HEK293 (cell line): ENCODE measurements around the gene MROH2B.

ENCODE experiments used
- CTCF ChIA-PET: fragments of 350-600 bp; formaldehyde crosslinking; extraction: SDS; loops from one replicate; lab custom pipeline; 2021; ENCODE audit warnings: antibody characterized with exemption; lab: Yijun Ruan, JAX
- POLR2A ChIA-PET: fragments of 300-600 bp; formaldehyde crosslinking; extraction: SDS; loops from one replicate; lab custom pipeline; 2020; ENCODE audit warnings: antibody characterized with exemption, inconsistent platforms; lab: Yijun Ruan, JAX
- H3K27ac ChIP-seq: fragments of 200-500 bp; sonication (Bioruptor generic); 2 replicates; pipeline ENCODE4 v1.5.1; 2014; ENCODE audit warnings: low read depth, low read length, control low read depth, inconsistent platforms; ENCODE audit errors: extremely low read depth
- H3K36me3 ChIP-seq, 2 experiments: fragments of 200-500 bp in 1 of 2; sonication (Bioruptor generic) in 1 of 2; 1 replicate in 1 of 2; 2 replicates in 1 of 2; pipeline ENCODE4 v1.5.1; 2014 to 2017; ENCODE audit warnings: inconsistent platforms in 2 of 2, low read length in 2 of 2; ENCODE audit not compliant: control insufficient read depth in 2 of 2, insufficient read depth in 1 of 2
- H3K4me1 ChIP-seq: fragments of 200-500 bp; sonication (Bioruptor generic); 2 replicates; pipeline ENCODE4 v1.5.1; 2014; ENCODE audit warnings: mild to moderate bottlenecking, low read length, inconsistent platforms; ENCODE audit not compliant: control insufficient read depth, insufficient read depth
- H3K4me3 ChIP-seq: 2 replicates; pipeline ENCODE4 v1.5.1; 2011; ENCODE audit warnings: low read depth, mild to moderate bottlenecking, control low read depth, low read length, moderate library complexity
- H3K9me3 ChIP-seq: fragments of 200-500 bp; sonication (Bioruptor generic); 2 replicates; pipeline ENCODE4 v1.5.1; 2014; ENCODE audit warnings: low read depth, low read length, inconsistent platforms; ENCODE audit not compliant: control insufficient read depth, insufficient read depth
- GLI2 ChIP-seq: fragments of 450-650 bp; formaldehyde crosslinking; IDR thresholded peaks from 2 replicates; pipeline ENCODE4; 2017; ENCODE audit warnings: missing biosample characterization, missing genetic modification characterization, low read depth, borderline replicate concordance
- GLI4 ChIP-seq: fragments of 450-650 bp; formaldehyde crosslinking; IDR thresholded peaks from 2 replicates; pipeline ENCODE4 v1.5.1; 2016; ENCODE audit warnings: missing biosample characterization, missing genetic modification characterization
- MEIS1 ChIP-seq: sonication (generic); formaldehyde crosslinking; IDR thresholded peaks from 2 replicates; pipeline ENCODE4 v1.8.1; 2022; ENCODE audit warnings: missing genetic modification reagents, mild to moderate bottlenecking, borderline replicate concordance
- PRDM1 ChIP-seq: fragments of 450-650 bp; formaldehyde crosslinking; IDR thresholded peaks from 2 replicates; pipeline ENCODE4; 2016; ENCODE audit warnings: missing biosample characterization, missing genetic modification characterization
- SP2 ChIP-seq: fragments of 450-650 bp; formaldehyde crosslinking; IDR thresholded peaks from 2 replicates; pipeline ENCODE4 v1.5.1; 2016; ENCODE audit warnings: missing biosample characterization, missing genetic modification characterization
- SP7 ChIP-seq: fragments of 450-650 bp; formaldehyde crosslinking; IDR thresholded peaks from 2 replicates; pipeline ENCODE4 v1.5.1; 2016; ENCODE audit warnings: missing biosample characterization, missing genetic modification characterization
- ZNF140 ChIP-seq: fragments of 450-650 bp; formaldehyde crosslinking; IDR thresholded peaks from 2 replicates; pipeline ENCODE4 v1.5.1; 2016; ENCODE audit warnings: missing biosample characterization, missing genetic modification characterization
- ZNF16 ChIP-seq: fragments of 450-650 bp; formaldehyde crosslinking; IDR thresholded peaks from 2 replicates; pipeline ENCODE4 v1.5.1; 2016; ENCODE audit warnings: low read depth, missing biosample characterization, missing genetic modification characterization
- ZNF174 ChIP-seq: fragments of 450-650 bp; formaldehyde crosslinking; IDR thresholded peaks from 2 replicates; pipeline ENCODE4 v1.5.0; 2017; ENCODE audit warnings: missing biosample characterization, mild to moderate bottlenecking, missing genetic modification characterization
- ZNF19 ChIP-seq: fragments of 450-650 bp; formaldehyde crosslinking; IDR thresholded peaks from 2 replicates; pipeline ENCODE4; 2016; ENCODE audit warnings: missing biosample characterization, missing genetic modification characterization, low read depth
- ZNF292 ChIP-seq: fragments of 450-650 bp; formaldehyde crosslinking; IDR thresholded peaks from 2 replicates; pipeline ENCODE4 v1.5.1; 2016; ENCODE audit warnings: low read depth, missing biosample characterization, missing genetic modification characterization, borderline replicate concordance
- ZNF324 ChIP-seq: fragments of 450-650 bp; formaldehyde crosslinking; IDR thresholded peaks from 2 replicates; pipeline ENCODE4 v1.5.1; 2016; ENCODE audit warnings: missing biosample characterization, missing genetic modification characterization
- ZNF341 ChIP-seq: fragments of 450-650 bp; formaldehyde crosslinking; IDR thresholded peaks from 2 replicates; pipeline ENCODE4; 2016; ENCODE audit warnings: low read depth, missing biosample characterization, missing genetic modification characterization
- ZNF404 ChIP-seq: fragments of 450-650 bp; formaldehyde crosslinking; IDR thresholded peaks from 2 replicates; pipeline ENCODE4 v1.5.1; 2017; ENCODE audit warnings: missing biosample characterization, missing genetic modification characterization
- ZNF654 ChIP-seq: fragments of 450-650 bp; formaldehyde crosslinking; IDR thresholded peaks from 2 replicates; pipeline ENCODE4 v1.5.1; 2016; ENCODE audit warnings: low read depth, missing biosample characterization, missing genetic modification characterization
- ZNF747 ChIP-seq: fragments of 450-650 bp; formaldehyde crosslinking; IDR thresholded peaks from 2 replicates; pipeline ENCODE4 v1.5.1; 2016; ENCODE audit warnings: missing biosample characterization, missing genetic modification characterization
- ZNF785 ChIP-seq: fragments of 450-650 bp; formaldehyde crosslinking; IDR thresholded peaks from 2 replicates; pipeline ENCODE4 v1.5.1; 2016; ENCODE audit warnings: missing biosample characterization, missing genetic modification characterization
- TF ChIP-seq, protein P1 (sequence below): fragments of 450-650 bp; formaldehyde crosslinking; IDR thresholded peaks from 2 replicates; pipeline ENCODE4 v1.5.1; 2016; ENCODE audit warnings: missing biosample characterization, missing genetic modification characterization
- TF ChIP-seq, protein P2 (sequence below): fragments of 450-650 bp; formaldehyde crosslinking; IDR thresholded peaks from 2 replicates; pipeline ENCODE4 v1.5.1; 2016; ENCODE audit warnings: missing biosample characterization, missing genetic modification characterization
- TF ChIP-seq, protein P3 (sequence below): fragments of 450-650 bp; formaldehyde crosslinking; IDR thresholded peaks from 2 replicates; pipeline ENCODE4 v1.5.1; 2016; ENCODE audit warnings: missing biosample characterization, missing genetic modification characterization
- TF ChIP-seq, protein P4 (sequence below): fragments of 450-650 bp; formaldehyde crosslinking; IDR thresholded peaks from 2 replicates; pipeline ENCODE4; 2016; ENCODE audit warnings: missing biosample characterization, missing genetic modification characterization
- TF ChIP-seq, protein P5 (sequence below): fragments of 450-650 bp; formaldehyde crosslinking; IDR thresholded peaks from 2 replicates; pipeline ENCODE4 v1.5.1; 2016; ENCODE audit warnings: missing biosample characterization, missing genetic modification characterization

The MROH2B gene

DNA sequence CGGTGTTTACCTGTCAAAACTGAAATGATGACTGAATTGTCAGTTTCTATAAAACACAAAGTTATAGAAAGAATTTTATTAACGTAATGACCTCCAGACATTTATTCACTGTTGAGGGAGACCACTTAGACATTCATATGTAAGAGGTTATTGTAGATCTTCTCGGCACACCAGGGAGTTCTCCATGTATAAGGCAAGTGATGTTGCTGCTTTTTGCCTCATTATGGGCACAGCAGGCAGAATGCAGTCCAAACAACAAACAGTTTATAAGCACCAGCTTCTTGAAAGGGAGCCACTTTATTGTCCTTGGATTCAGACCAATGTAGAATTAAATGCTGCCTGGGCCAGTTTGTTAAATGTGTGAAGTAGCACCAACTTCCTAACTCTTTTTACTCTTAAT is 95.1 kb downstream of the MROH2B start:
- CTCF ChIA-PET, result no interaction called here
- no peak overlapping the region for H3K4me3 ChIP-seq
- TF ChIP-seq ZNF140 (tag by site-specific recombination), result no peak
- no peak for TF ChIP-seq GLI4 (tag by site-specific recombination)
- TF ChIP-seq, protein P1, sequence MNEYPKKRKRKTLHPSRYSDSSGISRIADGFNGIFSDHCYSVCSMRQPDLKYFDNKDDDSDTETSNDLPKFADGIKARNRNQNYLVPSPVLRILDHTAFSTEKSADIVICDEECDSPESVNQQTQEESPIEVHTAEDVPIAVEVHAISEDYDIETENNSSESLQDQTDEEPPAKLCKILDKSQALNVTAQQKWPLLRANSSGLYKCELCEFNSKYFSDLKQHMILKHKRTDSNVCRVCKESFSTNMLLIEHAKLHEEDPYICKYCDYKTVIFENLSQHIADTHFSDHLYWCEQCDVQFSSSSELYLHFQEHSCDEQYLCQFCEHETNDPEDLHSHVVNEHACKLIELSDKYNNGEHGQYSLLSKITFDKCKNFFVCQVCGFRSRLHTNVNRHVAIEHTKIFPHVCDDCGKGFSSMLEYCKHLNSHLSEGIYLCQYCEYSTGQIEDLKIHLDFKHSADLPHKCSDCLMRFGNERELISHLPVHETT (tag by site-specific recombination), result no peak
- no peak for TF ChIP-seq SP2 (tag by site-specific recombination)
- TF ChIP-seq, protein P2, sequence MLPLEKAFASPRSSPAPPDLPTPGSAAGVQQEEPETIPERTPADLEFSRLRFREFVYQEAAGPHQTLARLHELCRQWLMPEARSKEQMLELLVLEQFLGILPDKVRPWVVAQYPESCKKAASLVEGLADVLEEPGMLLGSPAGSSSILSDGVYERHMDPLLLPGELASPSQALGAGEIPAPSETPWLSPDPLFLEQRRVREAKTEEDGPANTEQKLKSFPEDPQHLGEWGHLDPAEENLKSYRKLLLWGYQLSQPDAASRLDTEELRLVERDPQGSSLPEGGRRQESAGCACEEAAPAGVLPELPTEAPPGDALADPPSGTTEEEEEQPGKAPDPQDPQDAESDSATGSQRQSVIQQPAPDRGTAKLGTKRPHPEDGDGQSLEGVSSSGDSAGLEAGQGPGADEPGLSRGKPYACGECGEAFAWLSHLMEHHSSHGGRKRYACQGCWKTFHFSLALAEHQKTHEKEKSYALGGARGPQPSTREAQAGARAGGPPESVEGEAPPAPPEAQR (tag by site-specific recombination), result no peak
- TF ChIP-seq, protein P3, sequence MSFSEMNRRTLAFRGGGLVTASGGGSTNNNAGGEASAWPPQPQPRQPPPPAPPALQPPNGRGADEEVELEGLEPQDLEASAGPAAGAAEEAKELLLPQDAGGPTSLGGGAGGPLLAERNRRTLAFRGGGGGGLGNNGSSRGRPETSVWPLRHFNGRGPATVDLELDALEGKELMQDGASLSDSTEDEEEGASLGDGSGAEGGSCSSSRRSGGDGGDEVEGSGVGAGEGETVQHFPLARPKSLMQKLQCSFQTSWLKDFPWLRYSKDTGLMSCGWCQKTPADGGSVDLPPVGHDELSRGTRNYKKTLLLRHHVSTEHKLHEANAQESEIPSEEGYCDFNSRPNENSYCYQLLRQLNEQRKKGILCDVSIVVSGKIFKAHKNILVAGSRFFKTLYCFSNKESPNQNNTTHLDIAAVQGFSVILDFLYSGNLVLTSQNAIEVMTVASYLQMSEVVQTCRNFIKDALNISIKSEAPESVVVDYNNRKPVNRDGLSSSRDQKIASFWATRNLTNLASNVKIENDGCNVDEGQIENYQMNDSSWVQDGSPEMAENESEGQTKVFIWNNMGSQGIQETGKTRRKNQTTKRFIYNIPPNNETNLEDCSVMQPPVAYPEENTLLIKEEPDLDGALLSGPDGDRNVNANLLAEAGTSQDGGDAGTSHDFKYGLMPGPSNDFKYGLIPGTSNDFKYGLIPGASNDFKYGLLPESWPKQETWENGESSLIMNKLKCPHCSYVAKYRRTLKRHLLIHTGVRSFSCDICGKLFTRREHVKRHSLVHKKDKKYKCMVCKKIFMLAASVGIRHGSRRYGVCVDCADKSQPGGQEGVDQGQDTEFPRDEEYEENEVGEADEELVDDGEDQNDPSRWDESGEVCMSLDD (tag by site-specific recombination), result no peak
- TF ChIP-seq ZNF16 (tag by site-specific recombination), result no peak
- H3K27ac ChIP-seq, result no peak overlapping the region
- no peaks in the 10 kb centered on the region for H3K4me1 ChIP-seq
- no peaks in the 10 kb centered on the region for H3K9me3 ChIP-seq
- H3K36me3 ChIP-seq, result no peaks in the 10 kb centered on the region
- POLR2A ChIA-PET, result no interaction called here

DNA sequence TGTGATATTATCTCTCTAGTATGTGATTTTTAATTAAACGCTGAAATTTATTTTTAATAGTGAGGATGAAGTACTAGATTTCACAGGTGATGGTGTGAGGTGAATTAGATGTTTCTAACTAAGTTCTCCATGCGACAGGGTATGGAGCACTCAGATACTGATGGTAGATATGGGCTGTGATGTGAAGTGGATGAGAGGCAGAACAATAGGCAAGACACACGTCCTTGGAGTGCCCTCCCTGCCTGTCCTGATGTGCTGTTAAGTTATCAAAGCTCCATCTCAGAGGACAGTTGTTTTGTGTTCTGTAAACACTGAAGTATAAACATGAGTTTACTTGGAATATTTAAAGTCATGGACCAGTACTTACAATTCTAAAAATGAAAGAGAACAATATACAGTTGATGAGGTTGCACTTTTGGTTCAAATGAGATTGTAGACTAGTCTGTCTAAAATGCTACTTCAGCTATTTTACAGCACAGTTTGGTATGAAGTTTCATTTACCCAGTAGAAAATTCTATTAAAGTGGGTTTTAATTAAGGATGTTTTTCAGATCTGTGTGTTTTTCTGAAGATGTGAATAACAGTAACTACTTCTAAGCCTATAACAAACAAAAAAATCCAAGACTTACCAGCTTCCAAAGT is 97.7 kb downstream of the MROH2B start:
- Histone ChIP-seq H3K27ac (no peak overlapping the region), H3K36me3 (no peaks in the 10 kb centered on the region), H3K9me3 (no peaks in the 10 kb centered on the region), H3K4me1 (no peaks in the 10 kb centered on the region), H3K4me3 (no peak overlapping the region)
- ChIA-PET POLR2A (no interaction called here), CTCF (no interaction called here)
- TF ChIP-seq, protein P4, sequence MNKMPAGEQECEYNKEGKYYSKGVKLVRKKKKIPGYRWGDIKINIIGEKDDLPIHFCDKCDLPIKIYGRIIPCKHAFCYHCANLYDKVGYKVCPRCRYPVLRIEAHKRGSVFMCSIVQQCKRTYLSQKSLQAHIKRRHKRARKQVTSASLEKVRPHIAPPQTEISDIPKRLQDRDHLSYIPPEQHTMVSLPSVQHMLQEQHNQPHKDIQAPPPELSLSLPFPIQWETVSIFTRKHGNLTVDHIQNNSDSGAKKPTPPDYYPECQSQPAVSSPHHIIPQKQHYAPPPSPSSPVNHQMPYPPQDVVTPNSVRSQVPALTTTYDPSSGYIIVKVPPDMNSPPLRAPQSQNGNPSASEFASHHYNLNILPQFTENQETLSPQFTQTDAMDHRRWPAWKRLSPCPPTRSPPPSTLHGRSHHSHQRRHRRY, result no peak
- TF ChIP-seq ZNF292 (tag by site-specific recombination), result no peak
- no peak for TF ChIP-seq ZNF654 (tag by site-specific recombination)
- TF ChIP-seq PRDM1 (tag by site-specific recombination), result no peak
- no peak for TF ChIP-seq ZNF785 (tag by site-specific recombination)
- TF ChIP-seq ZNF341, result no peak
- no peak for TF ChIP-seq ZNF404 (tag by site-specific recombination)
- no peak for TF ChIP-seq ZNF140 (tag by site-specific recombination)
- TF ChIP-seq GLI2, result no peak
- TF ChIP-seq SP7, result no peak
- TF ChIP-seq ZNF174 (tag by site-specific recombination), result no peak
- TF ChIP-seq ZNF324, result no peak
- TF ChIP-seq ZNF19, result no peak
- no peak for TF ChIP-seq ZNF747 (tag by site-specific recombination)
- TF ChIP-seq, protein P5, sequence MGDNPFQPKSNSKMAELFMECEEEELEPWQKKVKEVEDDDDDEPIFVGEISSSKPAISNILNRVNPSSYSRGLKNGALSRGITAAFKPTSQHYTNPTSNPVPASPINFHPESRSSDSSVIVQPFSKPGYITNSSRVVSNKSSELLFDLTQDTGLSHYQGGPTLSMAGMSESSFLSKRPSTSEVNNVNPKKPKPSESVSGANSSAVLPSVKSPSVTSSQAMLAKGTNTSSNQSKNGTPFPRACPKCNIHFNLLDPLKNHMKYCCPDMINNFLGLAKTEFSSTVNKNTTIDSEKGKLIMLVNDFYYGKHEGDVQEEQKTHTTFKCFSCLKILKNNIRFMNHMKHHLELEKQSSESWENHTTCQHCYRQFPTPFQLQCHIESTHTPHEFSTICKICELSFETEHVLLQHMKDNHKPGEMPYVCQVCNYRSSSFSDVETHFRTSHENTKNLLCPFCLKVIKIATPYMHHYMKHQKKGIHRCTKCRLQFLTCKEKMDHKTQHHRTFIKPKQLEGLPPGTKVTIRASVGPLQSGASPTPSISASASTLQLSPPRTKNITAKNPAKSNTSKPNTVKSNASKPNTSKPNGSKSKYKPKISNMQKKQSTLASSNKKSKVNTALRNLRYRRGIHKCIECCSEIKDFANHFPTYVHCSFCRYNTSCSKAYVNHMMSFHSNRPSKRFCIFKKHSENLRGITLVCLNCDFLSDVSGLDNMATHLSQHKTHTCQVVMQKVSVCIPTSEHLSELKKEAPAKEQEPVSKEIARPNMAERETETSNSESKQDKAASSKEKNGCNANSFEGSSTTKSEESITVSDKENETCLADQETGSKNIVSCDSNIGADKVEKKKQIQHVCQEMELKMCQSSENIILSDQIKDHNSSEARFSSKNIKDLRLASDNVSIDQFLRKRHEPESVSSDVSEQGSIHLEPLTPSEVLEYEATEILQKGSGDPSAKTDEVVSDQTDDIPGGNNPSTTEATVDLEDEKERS (tag by site-specific recombination), result no peak
- no peak for TF ChIP-seq MEIS1 (CRISPR knock-in tag)
